VCaP (cell line): ENCODE data around the gene KDM6B.

Source experiments
- H3K27ac ChIP-seq: fragments of 450-650 bp; 2 replicates; pipeline ENCODE4 v1.5.1; 2017
- TF ChIP-seq, protein P1 (sequence below): fragments of 450-650 bp; conservative IDR thresholded peaks from 2 replicates; pipeline ENCODE4 v1.5.1; 2017; ENCODE audit warnings: mild to moderate bottlenecking, moderate library complexity

KDM6B gene

DNA sequence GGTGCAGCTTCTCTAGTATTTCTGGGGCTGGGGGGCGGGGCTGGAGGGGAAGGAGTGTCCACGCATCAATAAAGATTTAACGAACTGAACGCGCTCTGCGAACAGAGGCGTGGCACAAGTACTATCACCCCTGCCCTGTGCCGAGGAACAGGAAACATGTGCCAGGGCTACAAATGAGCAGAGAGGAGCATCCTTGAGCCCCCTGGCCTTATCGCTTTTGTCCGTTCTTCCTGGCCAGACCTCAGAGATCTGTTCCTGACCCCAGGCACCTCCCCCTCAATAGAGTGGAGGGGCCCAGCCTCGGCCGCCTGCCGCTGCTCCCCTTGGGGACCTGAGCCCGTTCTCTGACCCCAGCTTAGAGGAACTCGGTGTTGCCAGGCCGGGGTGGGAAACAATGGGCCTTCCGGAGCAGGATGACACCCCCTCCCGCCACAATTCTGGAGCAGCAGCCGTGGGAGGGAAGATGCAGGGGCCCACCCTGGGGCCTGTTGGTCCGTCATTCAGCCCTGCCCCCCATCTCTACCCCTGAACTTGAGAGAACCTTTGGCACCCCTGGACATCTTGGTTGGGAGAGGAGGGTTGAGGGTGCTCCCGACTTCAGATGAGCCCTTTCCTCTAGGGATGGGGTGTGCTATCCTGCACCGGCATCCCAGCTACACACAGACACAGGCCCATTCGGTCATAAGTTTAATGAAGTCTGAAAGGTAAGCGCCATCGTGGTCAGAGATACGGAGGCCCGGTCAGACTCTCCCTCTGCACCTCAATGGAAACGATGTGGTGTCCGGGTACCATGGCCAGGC, 22.2 kb downstream of the KDM6B start:
- TF ChIP-seq, protein P1, sequence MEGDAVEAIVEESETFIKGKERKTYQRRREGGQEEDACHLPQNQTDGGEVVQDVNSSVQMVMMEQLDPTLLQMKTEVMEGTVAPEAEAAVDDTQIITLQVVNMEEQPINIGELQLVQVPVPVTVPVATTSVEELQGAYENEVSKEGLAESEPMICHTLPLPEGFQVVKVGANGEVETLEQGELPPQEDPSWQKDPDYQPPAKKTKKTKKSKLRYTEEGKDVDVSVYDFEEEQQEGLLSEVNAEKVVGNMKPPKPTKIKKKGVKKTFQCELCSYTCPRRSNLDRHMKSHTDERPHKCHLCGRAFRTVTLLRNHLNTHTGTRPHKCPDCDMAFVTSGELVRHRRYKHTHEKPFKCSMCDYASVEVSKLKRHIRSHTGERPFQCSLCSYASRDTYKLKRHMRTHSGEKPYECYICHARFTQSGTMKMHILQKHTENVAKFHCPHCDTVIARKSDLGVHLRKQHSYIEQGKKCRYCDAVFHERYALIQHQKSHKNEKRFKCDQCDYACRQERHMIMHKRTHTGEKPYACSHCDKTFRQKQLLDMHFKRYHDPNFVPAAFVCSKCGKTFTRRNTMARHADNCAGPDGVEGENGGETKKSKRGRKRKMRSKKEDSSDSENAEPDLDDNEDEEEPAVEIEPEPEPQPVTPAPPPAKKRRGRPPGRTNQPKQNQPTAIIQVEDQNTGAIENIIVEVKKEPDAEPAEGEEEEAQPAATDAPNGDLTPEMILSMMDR = no peak
- peak overlapping the region; percentile 91 for H3K27ac ChIP-seq

DNA sequence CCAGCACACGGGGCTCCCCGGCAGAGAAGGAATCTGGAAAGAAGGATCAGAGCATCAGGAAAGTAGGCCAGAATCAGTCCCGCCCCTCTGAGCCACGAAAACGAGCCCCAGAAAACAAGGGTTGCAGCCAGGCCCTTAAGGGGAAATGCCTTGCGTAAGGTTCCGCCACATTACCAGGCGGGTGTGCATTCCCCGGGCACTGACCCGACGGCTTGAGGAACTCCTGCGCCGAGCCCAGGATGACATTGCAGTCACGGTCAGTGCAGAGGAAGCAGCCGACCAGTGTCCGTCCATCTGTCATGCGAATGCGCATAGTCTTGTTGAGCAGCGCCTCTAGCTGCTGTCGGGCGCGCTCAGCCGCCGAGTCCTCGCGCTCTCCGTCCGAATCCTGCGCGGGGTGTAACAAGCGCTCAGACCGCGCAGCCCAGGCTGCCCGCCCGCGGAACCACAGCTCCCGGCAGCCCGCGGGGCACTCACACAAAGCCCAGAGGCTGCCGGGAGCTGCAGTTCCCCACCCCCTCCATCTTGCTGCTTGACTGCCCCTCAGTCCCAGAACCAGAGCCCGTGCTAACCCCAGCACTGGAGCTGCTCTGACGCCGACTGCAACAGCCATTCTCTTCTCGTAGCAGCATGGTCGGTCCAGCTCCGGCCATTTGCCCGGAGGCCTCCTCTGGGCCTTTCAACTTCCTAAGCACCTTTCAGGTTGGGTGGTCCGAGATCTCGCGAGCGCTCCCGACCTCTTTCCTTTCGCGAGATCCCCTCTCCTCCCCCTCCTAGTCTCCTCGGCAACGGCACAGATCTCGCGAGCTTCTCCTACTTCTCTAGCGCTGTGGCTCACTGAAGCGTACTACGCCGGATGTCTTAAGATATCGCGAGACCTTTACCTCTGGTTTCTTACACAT, 23.0 kb downstream of the KDM6B start, which contains the start of gene NAA38:
Gene NAA38 (minus strand): TSS at position 749 of the 902 bp plus-strand sequence. CDS start 96 bp downstream, at position 653.
- TF ChIP-seq, protein P1 = peak; percentile 50

DNA sequence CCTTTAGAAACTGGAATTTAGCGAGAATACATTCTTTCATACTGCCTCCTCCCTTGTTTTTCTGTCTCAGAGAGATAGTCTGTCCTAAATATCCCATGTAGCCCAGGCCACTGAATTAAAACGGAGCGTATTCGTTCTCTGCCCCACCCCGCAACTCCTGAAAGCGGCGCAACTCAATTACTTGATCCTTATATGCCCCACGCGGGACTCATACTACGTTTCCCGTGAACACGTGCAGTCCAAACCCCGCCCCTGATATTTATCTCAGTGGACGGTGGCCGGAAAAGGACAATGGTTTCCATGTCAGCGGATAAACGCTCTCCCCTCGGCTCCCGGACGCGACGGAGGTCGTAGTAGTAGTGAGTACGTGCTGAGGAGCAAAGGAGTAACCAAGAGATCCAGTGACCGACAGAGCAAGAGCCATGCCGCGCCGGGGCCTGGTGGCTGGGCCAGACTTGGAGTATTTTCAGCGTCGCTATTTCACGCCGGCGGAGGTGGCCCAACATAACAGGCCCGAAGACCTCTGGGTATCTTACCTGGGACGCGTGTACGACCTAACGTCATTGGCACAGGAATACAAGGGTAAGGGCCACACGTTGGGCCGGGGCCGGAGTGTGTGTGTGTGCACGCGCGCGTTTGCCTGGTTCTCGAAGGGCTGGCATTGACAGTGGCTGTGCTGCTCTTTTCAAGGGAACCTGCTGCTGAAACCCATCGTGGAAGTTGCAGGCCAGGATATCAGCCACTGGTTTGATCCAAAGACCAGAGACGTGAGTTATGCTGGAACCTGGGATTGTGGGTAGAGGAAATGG, 23.9 kb downstream of the KDM6B start, which contains the start of gene CYB5D1:
Gene CYB5D1 (plus strand): TSS at position 291 of the 809 bp plus-strand sequence. CDS start 132 bp downstream, at position 423.
- H3K27ac ChIP-seq = peak within 1 kb of the TSS; percentile 91
- TF ChIP-seq, protein P1 = no peak

More for the DNA sequence above, 23.0 kb downstream of the KDM6B start, which contains the start of gene NAA38:
- H3K27ac ChIP-seq = peak within 1 kb of the TSS; percentile 91

DNA sequence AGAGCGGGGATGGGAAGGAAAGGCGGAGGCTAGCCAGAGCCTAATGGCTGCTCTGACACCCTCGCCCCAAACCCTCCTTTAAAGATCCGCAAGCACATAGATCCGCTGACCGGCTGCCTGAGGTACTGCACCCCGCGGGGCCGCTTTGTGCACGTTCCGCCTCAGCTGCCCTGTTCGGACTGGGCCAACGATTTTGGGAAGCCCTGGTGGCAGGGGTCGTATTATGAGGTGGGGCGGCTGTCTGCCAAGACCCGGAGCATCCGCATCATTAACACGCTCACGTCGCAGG, 24.4 kb downstream of the KDM6B start:
- H3K27ac ChIP-seq = peak overlapping the region; percentile 91
- TF ChIP-seq, protein P1 = peak; percentile 25; the same call in 1 of the 2 replicates

DNA sequence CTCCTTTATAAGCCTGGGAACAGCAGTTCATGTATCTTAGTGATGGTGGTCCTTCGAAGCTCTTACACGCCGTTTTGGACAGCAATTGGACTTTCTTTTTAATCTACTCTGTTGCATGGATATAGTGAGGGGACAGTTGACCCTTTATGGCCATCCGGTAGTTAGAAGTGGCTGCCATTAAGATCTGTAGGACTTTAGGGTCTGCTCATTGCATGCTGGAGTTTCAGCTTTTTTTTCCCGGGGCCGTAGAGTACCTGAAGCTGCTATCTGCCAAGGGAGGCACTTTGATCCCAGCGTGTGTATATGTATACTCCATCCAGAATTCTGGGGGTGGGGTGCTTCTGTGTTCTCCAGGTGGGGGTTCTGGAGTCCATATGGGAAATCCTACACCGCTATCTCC, 25.0 kb downstream of the KDM6B start:
- TF ChIP-seq, protein P1 = no peak
- H3K27ac ChIP-seq = peak overlapping the region; percentile 91

DNA sequence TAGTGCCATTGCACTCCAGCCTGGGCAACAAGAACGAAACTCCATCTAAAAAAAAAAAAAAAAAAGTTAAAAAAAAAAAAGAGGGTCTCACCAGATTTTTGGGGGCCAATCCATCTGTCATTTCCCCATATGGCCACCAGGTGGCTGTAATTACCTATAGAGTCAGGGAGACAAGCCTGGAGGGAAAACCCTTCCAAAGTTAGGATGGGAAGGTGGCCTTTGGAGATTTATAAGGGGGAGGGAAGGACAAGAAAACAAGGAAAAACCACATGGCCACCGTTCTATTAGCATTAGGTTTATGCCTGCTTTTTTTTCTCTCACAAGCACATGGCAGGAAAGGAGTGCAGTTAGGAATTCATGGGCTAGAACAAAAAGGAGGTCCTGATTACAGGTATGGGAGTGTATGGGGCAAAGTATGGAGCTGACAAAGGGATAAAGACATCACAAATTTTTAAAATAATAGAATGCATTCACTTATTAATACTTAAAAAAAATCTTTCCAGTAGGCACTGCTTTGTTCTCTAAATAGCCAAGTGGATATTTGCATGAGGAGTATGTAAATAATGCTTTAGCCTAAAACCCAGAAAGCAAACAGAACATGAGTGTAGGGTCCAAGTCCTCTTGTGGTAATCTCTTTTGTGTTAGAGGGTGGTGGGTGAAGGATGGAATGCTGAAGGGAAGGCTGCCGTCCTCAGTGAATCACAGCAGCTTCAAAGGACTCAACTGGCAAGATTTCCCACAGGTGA, 28.8 kb downstream of the KDM6B start:
- peak overlapping the region; percentile 64 for H3K27ac ChIP-seq

DNA sequence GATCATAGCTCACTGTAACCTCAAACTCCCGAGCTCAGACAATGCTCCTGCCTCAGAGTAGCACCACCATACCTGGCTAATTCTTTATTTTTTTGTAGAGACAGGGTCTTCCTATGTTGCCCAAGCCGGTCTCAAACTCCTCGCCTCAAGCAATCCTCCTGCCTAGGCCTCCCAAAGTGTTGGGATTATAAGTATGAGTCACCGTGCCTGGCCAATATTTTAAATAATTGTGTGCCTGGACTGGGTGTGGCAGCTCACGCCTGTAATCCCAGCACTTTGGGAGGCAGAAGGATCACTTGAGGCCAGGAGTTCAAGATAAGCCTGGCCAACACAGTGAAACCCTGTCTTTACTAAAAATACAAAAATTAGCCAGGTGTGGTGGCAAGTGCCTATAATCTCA, 30.4 kb downstream of the KDM6B start:
- H3K27ac ChIP-seq = 0 out of 2 replicates have a peak overlapping the region, but pooled peaks have one; percentile 64

More for the DNA sequence above, 28.8 kb downstream of the KDM6B start:
- TF ChIP-seq, protein P1 = peak; percentile 75
